Thyroid gland (tissue), 4 donors: Measurements from ENCODE around the gene MAPK10. TPM values are rescaled to one million over a fixed set of nuclear protein-coding genes. Genes with fewer than 3 reads are reported as not detected.

Source experiments
- DNase-seq, 2 donors: peaks; one replicate each; pipeline ENCODE4 v3.0.0-alpha.2; 2019
- H3K27ac ChIP-seq, 3 donors: fragments of 200-600 bp; sonication (generic); 1 replicate in 2 of 3; 2 replicates in 1 of 3; pipeline ENCODE4 v1.5.1; 2016 to 2019; ENCODE audit warnings: mild to moderate bottlenecking in 1 of 3, moderate library complexity in 1 of 3
- H3K27me3 ChIP-seq: fragments of 200-600 bp; sonication (generic); one replicate; pipeline ENCODE4 v1.5.1; 2019
- H3K36me3 ChIP-seq, 2 donors: fragments of 200-600 bp; sonication (generic); one replicate each; pipeline ENCODE4 v1.5.1; 2016 to 2019
- H3K4me1 ChIP-seq, 2 donors: fragments of 200-600 bp; sonication (generic); one replicate each; pipeline ENCODE4 v1.5.1; 2017 to 2019
- H3K4me3 ChIP-seq, 3 donors: fragments of 200-600 bp; sonication (generic); replicated peaks in 1 of 3; 1 replicate in 2 of 3; 2 replicates in 1 of 3; pipeline ENCODE4 v1.5.1; 2016; ENCODE audit warnings: mild to moderate bottlenecking in 1 of 3
- H3K9me3 ChIP-seq: fragments of 200-600 bp; sonication (generic); one replicate; pipeline ENCODE4 v1.5.1; 2017
- POLR2A ChIP-seq, 2 donors: fragments of 450-650 bp; IDR thresholded peaks; one replicate each; pipeline ENCODE4 v1.6.1; 2017; ENCODE audit warnings: antibody characterized with exemption in 2 of 2, mild to moderate bottlenecking in 2 of 2, moderate library complexity in 1 of 2
- WGBS, 2 donors: methylation state at CpG; one replicate each; pipeline ENCODE4 v1.1.5; 2017; 5-methylcytosine and 5-hydroxymethylcytosine counted together
- intact Hi-C: fragments of 100-400 bp; cut with DNase I; formaldehyde crosslinking; loops from one replicate; pipeline ENCODE4 v1.15.1; 2023
- total RNA-seq, 4 donors: library from RNA; depleted of rRNA; stranded (reverse); fragments of >200 nt; gene quantifications; one replicate each; pipeline ENCODE4 v1.2.3, GENCODE V29; 2016
- TF ChIP-seq, protein P1 (sequence below), 6 experiments: fragments of 200-600 bp in 3 of 6; fragments of 450-650 bp in 3 of 6; sonication (generic) in 3 of 6; IDR thresholded peaks; one replicate each; pipeline ENCODE4 v1.5.1; 2016 to 2019; ENCODE audit warnings: antibody characterized with exemption in 6 of 6, mild to moderate bottlenecking in 2 of 6, inconsistent platforms in 1 of 6, moderate library complexity in 1 of 6

The MAPK10 gene
- total RNA-seq, 4 donors from 2014 or later, result 65.4 to 95.0 (median 86.2) TPM

DNA sequence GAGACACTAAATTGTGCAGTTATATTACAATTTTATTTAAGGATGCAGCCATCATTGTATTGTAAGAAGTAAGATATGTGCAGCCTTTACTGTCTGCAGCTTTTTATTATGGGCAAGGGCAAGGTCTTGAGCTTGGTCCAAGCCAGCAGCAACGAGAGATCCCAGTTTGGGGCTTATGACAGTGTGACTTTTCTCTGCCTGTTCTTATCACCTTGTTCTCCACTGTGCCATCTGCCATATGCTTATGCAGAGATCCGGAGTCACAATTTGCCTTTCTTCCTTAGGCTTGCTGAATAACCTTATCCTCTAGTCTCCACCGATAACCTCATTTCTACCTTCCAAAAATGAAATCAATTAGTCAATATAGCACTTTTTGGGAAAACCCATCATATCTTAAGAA is 30.4 kb downstream of the MAPK10 start:
- no peak for TF ChIP-seq POLR2A (IDR thresholded peaks at IDR 0.05)
- TF ChIP-seq, protein P1, sequence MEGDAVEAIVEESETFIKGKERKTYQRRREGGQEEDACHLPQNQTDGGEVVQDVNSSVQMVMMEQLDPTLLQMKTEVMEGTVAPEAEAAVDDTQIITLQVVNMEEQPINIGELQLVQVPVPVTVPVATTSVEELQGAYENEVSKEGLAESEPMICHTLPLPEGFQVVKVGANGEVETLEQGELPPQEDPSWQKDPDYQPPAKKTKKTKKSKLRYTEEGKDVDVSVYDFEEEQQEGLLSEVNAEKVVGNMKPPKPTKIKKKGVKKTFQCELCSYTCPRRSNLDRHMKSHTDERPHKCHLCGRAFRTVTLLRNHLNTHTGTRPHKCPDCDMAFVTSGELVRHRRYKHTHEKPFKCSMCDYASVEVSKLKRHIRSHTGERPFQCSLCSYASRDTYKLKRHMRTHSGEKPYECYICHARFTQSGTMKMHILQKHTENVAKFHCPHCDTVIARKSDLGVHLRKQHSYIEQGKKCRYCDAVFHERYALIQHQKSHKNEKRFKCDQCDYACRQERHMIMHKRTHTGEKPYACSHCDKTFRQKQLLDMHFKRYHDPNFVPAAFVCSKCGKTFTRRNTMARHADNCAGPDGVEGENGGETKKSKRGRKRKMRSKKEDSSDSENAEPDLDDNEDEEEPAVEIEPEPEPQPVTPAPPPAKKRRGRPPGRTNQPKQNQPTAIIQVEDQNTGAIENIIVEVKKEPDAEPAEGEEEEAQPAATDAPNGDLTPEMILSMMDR (IDR thresholded peaks at IDR 0.05), result no peak
- H3K4me1 ChIP-seq, result peaks cover 0 to 20% of the 10 kb centered on the region in 2 donors
- no peak overlapping the region for H3K27ac ChIP-seq
- no peaks in the 10 kb centered on the region for H3K9me3 ChIP-seq
- WGBS, 2 donors, result 91 to 93% methylated on average over 3 of the region's 3 CpGs
- no peaks in the 10 kb centered on the region for H3K27me3 ChIP-seq
- no peak overlapping the region for H3K4me3 ChIP-seq
- DNase-seq, result no peak
- H3K36me3 ChIP-seq, result no peaks in the 10 kb centered on the region
- intact Hi-C loops, result no loop called here

DNA sequence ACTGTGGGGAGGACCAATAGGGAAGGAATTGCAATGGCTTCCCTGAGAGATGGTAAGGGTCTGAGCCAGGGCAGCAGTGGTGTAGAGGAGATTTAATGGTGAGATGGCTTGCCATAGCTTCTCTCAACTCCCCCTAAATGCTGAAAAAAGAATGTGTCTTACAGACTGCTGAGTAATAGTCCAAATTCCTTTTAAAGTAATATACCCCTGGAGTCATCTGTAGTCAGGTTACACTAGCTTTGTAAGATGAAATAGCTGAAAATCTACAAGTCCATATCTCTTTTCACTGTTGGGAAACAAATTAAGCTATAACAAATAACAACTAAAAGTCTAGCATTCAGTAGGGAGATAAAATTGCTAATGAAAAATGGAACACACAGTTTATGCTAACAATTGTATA is 33.5 kb downstream of the MAPK10 start:
- H3K9me3 ChIP-seq, result no peaks in the 10 kb centered on the region
- peaks cover 0 to 16% of the 10 kb centered on the region in 2 donors for H3K4me1 ChIP-seq
- no peaks in the 10 kb centered on the region for H3K27me3 ChIP-seq
- H3K36me3 ChIP-seq, result no peaks in the 10 kb centered on the region
- TF ChIP-seq, protein P1 (IDR thresholded peaks at IDR 0.05), result no peak
- no peak for TF ChIP-seq POLR2A (IDR thresholded peaks at IDR 0.05)
- DNase-seq, result no peak
- H3K4me3 ChIP-seq, result no peak overlapping the region
- no peak overlapping the region for H3K27ac ChIP-seq
- intact Hi-C loops, result no loop called here

DNA sequence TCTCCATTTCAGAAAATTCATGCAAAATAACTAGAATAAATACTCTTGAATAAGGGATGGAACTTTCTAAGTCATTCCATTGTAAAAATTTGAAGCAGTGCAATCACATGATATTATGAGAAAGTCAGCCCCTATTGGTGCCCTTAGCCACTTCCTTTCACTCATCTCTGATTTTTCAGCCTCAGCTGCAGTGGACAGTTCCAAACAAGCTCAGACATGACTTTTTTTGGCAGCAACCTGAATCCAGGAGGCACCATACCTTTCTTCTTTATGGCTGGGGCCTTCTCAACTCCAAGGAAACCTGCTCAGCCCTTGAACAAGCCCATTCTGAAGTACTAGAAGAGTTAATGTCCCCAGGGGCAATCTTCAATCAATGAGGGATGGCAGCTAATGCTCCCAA is 40.5 kb downstream of the MAPK10 start:
- DNase-seq, result no peak
- H3K27ac ChIP-seq, result no peak overlapping the region
- H3K9me3 ChIP-seq, result no peaks in the 10 kb centered on the region
- no peak overlapping the region for H3K4me3 ChIP-seq
- intact Hi-C loops, result no loop called here
- H3K4me1 ChIP-seq, result no peaks in the 10 kb centered on the region
- H3K27me3 ChIP-seq, result no peaks in the 10 kb centered on the region
- TF ChIP-seq, protein P1 (IDR thresholded peaks at IDR 0.05), result no peak
- TF ChIP-seq POLR2A (IDR thresholded peaks at IDR 0.05), result no peak
- H3K36me3 ChIP-seq, result no peaks in the 10 kb centered on the region

DNA sequence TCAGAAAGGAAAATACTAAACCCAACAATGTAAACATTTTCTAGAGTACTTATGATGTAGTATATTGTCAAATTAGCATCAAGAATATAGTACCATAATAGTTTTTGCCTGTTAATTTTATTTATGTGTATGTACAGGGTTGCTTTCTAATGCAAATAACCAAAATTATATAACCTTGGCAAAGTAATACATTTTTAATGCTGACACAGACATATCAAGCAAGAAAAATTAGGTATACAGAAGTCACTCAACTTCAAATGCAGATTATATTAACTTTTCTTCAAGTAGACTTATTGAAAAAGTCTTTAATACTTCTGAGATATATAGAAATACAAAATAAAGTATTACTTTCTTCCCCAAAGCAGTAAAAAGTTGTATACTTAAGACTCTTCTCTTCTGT is 44.3 kb downstream of the MAPK10 start:
- Histone ChIP-seq H3K4me1 (no peaks in the 10 kb centered on the region), H3K36me3 (no peaks in the 10 kb centered on the region), H3K4me3 (no peak overlapping the region), H3K9me3 (no peaks in the 10 kb centered on the region), H3K27ac (no peak overlapping the region), H3K27me3 (no peaks in the 10 kb centered on the region)
- TF ChIP-seq, protein P1 (IDR thresholded peaks at IDR 0.05), result no peak
- no peak for TF ChIP-seq POLR2A (IDR thresholded peaks at IDR 0.05)
- intact Hi-C loops, result no loop called here
- DNase-seq, result no peak

DNA sequence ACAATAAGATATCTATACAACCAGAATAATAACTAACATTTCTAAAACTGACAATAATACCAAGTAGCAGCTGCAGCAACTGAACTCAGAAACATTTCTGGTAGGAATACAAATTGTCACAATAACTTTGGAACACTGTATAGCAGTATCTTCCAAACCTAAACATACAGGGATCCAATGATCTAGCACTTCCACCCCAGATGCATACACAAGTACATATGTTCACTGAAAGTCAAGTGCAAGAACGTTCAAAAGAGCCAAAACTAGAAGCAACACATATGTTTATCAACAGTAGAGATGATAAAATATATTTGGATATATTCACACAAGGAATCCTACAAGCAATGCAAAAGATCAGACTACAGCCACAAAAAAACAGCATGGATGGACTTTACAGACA is 46.2 kb downstream of the MAPK10 start:
- Histone ChIP-seq H3K27me3 (no peaks in the 10 kb centered on the region), H3K9me3 (no peaks in the 10 kb centered on the region), H3K4me1 (no peaks in the 10 kb centered on the region), H3K4me3 (no peak overlapping the region), H3K27ac (no peak overlapping the region), H3K36me3 (no peaks in the 10 kb centered on the region)
- intact Hi-C loops, result no loop called here
- TF ChIP-seq, protein P1 (IDR thresholded peaks at IDR 0.05), result no peak
- no peak for TF ChIP-seq POLR2A (IDR thresholded peaks at IDR 0.05)
- DNase-seq, result no peak
- WGBS, 2 donors, result 40 to 50% methylated on average over 1 of the region's 1 CpG
